Measurements from ENCODE around the gene FOXP1. TPM values are rescaled to one million over a fixed set of nuclear protein-coding genes. Genes with fewer than 3 reads are reported as not detected.

FOXP1 gene
- polyA plus RNA-seq, 1 donor from 2014 or later = 5.6 TPM

- Histone ChIP-seq H3K4me3 (ENCODE audit: low read length) (no peak overlapping the region), H3K9me2 (ENCODE audit: insufficient read depth, low read length) (no peaks in the 10 kb centered on the region), H3K36me3 (ENCODE audit: insufficient read depth, low read length) (no peaks in the 10 kb centered on the region), H2AFZ (ENCODE audit: low read depth, low read length) (no peak overlapping the region), H4K20me1 (ENCODE audit: insufficient read depth) (no peaks in the 10 kb centered on the region), H3K9ac (ENCODE audit: low read length) (no peak overlapping the region), H3K27ac (ENCODE audit: low read length) (no peak overlapping the region), H3K4me2 (ENCODE audit: low read length) (no peak overlapping the region), H3K9me3 (ENCODE audit: low read length) (no peaks in the 10 kb centered on the region), H3K79me2 (replicated peaks; ENCODE audit: insufficient read depth, low read length) (no peaks in the 10 kb centered on the region), H3F3A (ENCODE audit: insufficient read depth, low read length, poor library complexity, severe bottlenecking) (no peaks in the 10 kb centered on the region), H3K27me3 (ENCODE audit: insufficient read depth, low read depth, low read length) (no peaks in the 10 kb centered on the region)
- TF ChIP-seq RAD21 (conservative IDR thresholded peaks at IDR 0.05) (no peak), EZH2 (IDR thresholded peaks at IDR 0.05; ENCODE audit: borderline replicate concordance, insufficient read depth, low read length, poor library complexity, severe bottlenecking) (no peak), TAF1 (IDR thresholded peaks at IDR 0.05; ENCODE audit: low read depth) (no peak), SMC3 (conservative IDR thresholded peaks at IDR 0.05; ENCODE audit: poor library complexity) (no peak), POLR2AphosphoS5 (IDR thresholded peaks at IDR 0.05) (no peak), EP300 (conservative IDR thresholded peaks at IDR 0.05; ENCODE audit: poor library complexity, severe bottlenecking) (no peak), REST (IDR thresholded peaks at IDR 0.05; ENCODE audit: borderline replicate concordance) (no peak), CTCF (IDR thresholded peaks at IDR 0.05; ENCODE audit: poor library complexity, severe bottlenecking) (no peak), MXI1 (conservative IDR thresholded peaks at IDR 0.05; ENCODE audit: poor library complexity, severe bottlenecking) (no peak)
Observed at GRCh38 chr3:71162221-71162620, 421.3 kb downstream of the FOXP1 start.

GRCh38 chr3:71160785-71161546 is 422.6 kb downstream of the FOXP1 start:
- H3K4me3 ChIP-seq (ENCODE audit: low read length) = no peak overlapping the region
- no peaks in the 10 kb centered on the region for H4K20me1 ChIP-seq (ENCODE audit: insufficient read depth)
- no peaks in the 10 kb centered on the region for H3K79me2 ChIP-seq (replicated peaks; ENCODE audit: insufficient read depth, low read length)
- H3K9me2 ChIP-seq (ENCODE audit: insufficient read depth, low read length) = no peaks in the 10 kb centered on the region
- no peaks in the 10 kb centered on the region for H3K27me3 ChIP-seq (ENCODE audit: insufficient read depth, low read depth, low read length)
- H3K9me3 ChIP-seq (ENCODE audit: low read length) = no peaks in the 10 kb centered on the region
- H3F3A ChIP-seq (ENCODE audit: insufficient read depth, low read length, poor library complexity, severe bottlenecking) = no peaks in the 10 kb centered on the region
- no peaks in the 10 kb centered on the region for H3K36me3 ChIP-seq (ENCODE audit: insufficient read depth, low read length)
- no peak overlapping the region for H2AFZ ChIP-seq (ENCODE audit: low read depth, low read length)
- H3K4me2 ChIP-seq (ENCODE audit: low read length) = no peak overlapping the region
- H3K9ac ChIP-seq (ENCODE audit: low read length) = no peak overlapping the region
- TF ChIP-seq REST (IDR thresholded peaks at IDR 0.05; ENCODE audit: borderline replicate concordance) = no peak
- no peak for TF ChIP-seq MXI1 (conservative IDR thresholded peaks at IDR 0.05; ENCODE audit: poor library complexity, severe bottlenecking)
- no peak for TF ChIP-seq CTCF (IDR thresholded peaks at IDR 0.05; ENCODE audit: poor library complexity, severe bottlenecking)
- no peak for TF ChIP-seq SMC3 (conservative IDR thresholded peaks at IDR 0.05; ENCODE audit: poor library complexity)
- TF ChIP-seq RAD21 (conservative IDR thresholded peaks at IDR 0.05) = no peak
- TF ChIP-seq TAF1 (IDR thresholded peaks at IDR 0.05; ENCODE audit: low read depth) = no peak
- no peak for TF ChIP-seq EZH2 (IDR thresholded peaks at IDR 0.05; ENCODE audit: borderline replicate concordance, insufficient read depth, low read length, poor library complexity, severe bottlenecking)
- TF ChIP-seq POLR2AphosphoS5 (IDR thresholded peaks at IDR 0.05) = no peak
- no peak for TF ChIP-seq EP300 (conservative IDR thresholded peaks at IDR 0.05; ENCODE audit: poor library complexity, severe bottlenecking)
- H3K27ac ChIP-seq (ENCODE audit: low read length) = no peak overlapping the region
